D721Med (cell line): Measurements from ENCODE around the gene TNNI2.

Source experiments
- DNase-seq: peaks from one replicate; pipeline ENCODE4 v3.0.0; 2011; ENCODE audit warnings: low spot score; ENCODE audit not compliant: insufficient read length
- FAIRE-seq: peaks from 2 replicates; lab custom pipeline; 2011; peaks lifted over from hg19 to GRCh38; lab: Jason Lieb, UNC
- TF ChIP-seq, protein P1 (sequence below): IDR thresholded peaks from 2 replicates; pipeline ENCODE4 v1.5.1; 2012; ENCODE audit warnings: mild to moderate bottlenecking, control low read depth; ENCODE audit not compliant: insufficient read depth; ENCODE audit errors: missing control alignments

Gene TNNI2

DNA sequence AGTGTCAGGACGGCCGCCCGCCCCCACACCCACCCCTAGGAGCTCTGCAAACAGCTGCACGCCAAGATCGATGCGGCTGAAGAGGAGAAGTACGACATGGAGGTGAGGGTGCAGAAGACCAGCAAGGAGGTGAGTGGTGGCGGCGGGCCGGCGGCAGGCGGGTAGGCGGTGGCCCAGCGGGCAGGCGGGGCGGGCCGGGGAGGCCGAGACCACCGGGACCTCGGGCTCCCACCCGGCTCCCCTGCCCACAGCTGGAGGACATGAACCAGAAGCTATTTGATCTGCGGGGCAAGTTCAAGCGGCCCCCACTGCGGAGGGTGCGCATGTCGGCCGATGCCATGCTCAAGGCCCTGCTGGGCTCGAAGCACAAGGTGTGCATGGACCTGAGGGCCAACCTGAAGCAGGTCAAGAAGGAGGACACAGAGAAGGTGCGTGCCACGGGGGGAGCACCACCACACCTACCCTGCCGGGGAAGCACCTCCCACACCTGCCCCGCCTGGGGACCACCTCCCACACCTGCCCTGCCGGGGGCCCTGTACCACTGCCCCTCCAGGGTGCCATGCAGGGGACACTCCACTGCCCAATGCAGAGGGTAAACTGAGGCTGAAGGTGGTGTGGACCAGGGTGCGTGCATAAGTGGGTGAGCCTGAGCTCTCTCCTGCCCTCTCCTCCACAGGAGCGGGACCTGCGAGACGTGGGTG lies 2.1 kb downstream of the TNNI2 start:
- no peak for FAIRE-seq
- DNase-seq = no peak
- TF ChIP-seq, protein P1, sequence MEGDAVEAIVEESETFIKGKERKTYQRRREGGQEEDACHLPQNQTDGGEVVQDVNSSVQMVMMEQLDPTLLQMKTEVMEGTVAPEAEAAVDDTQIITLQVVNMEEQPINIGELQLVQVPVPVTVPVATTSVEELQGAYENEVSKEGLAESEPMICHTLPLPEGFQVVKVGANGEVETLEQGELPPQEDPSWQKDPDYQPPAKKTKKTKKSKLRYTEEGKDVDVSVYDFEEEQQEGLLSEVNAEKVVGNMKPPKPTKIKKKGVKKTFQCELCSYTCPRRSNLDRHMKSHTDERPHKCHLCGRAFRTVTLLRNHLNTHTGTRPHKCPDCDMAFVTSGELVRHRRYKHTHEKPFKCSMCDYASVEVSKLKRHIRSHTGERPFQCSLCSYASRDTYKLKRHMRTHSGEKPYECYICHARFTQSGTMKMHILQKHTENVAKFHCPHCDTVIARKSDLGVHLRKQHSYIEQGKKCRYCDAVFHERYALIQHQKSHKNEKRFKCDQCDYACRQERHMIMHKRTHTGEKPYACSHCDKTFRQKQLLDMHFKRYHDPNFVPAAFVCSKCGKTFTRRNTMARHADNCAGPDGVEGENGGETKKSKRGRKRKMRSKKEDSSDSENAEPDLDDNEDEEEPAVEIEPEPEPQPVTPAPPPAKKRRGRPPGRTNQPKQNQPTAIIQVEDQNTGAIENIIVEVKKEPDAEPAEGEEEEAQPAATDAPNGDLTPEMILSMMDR = no peak

DNA sequence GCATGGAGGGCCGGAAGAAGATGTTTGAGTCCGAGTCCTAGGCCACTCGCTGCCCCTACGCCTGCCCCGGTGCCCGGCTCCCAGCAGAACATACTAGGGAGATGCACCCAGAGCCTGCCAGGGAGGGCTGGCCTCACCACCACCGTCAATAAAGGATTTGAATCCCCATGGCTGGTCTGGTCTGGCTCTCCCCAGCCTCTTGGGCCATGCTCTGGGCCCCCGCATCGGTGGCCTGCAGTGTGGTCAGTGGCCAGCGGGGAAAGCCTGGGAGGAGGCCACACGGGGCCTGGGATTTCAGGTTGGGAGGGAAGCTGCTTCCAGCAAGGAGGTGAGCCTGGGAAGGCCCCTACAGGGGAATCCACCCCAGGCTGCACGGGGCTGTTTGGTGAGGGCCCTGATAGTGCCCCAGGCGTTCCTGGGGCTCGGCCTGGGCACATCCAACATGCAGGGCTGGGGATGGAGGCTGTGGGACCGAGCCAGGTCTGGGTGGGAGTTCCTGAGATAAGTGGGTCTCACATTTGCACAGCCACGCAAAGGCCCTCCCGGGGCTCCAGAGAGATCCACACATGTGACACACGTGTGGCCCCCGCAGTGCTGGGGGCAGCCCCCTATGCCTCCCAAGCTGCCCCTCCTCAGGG lies 2.8 kb downstream of the TNNI2 start:
- no peak for FAIRE-seq
- DNase-seq = no peak
- TF ChIP-seq, protein P1 = no peak

DNA sequence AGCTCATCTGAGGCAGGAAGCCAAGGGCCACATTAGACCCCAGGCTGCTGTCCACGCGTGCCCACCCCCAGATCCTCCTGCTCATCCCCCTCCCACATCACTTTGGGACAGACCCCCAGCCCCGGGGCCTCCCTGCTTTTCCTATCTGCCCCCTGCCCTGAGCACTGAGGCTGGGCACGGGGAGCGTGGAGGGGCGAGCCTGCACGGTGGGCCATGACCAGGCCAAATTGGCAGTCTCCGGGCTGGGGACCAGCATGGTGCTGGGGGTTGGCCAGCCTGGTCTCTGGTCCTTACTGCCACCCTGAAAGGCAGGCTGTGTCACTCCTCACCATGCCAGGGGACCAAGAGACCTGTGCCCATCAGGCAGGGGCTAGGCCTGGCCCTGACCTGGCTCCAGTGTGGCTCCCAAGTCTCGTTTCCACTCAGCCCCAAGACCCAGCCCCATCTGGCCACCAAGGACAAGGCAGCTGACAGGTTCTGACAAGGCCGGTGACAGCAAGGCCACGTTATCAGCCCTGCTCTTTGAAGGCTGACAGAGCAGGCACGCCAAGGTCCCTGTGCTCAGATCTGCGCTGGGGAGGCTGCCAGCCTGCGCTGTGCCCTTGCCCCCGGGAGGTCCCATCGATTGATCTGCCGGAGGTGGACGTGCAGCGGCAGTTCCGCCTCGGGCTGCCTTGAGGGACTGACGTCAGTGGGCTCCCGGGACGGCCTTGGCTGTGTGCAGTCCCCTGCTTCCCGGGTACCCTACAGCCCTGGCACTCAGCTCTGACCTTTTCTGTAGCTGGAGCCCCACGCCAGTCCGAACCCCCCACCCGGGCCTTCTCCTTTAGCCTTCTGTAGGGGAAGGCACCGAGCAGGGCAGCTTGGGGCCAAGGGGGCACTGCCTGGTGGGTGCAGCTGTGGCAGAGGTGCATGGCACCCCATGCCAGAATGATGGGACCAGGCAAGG lies 3.6 kb downstream of the TNNI2 start:
- DNase-seq (no peak), FAIRE-seq (no peak)
- TF ChIP-seq, protein P1 = no peak

GRCh38 chr11:1843098-1843473 lies 4.3 kb downstream of the TNNI2 start:
- no peak for FAIRE-seq
- DNase-seq = no peak
- TF ChIP-seq, protein P1 = no peak

DNA sequence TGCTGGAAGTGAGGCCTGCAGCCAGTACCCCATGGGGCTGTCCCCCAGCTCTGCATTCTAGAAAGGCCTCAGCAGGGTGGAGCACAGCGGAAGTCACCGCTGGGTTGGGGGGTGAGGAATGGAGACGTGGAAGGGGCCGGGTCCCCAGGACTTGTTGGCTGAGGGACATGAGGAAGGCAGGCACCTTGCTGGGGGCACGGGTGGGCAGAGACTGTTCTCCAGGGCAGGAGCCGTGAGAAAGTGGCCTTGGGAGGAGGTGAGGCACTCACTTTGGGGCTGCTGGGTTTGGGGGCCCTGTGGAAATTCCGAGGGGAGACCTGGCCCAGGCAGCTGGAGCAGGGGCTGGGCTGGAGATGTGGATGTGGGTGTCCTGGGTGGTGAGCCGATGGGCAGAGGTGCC lies 5.0 kb downstream of the TNNI2 start:
- no peak for DNase-seq
- no peak for FAIRE-seq
- TF ChIP-seq, protein P1 = no peak

GRCh38 chr11:1844221-1845094 lies 5.7 kb downstream of the TNNI2 start:
- DNase-seq = no peak
- no peak for FAIRE-seq
- TF ChIP-seq, protein P1 = no peak
